ENCODE data around the gene CDC25B.
"Not testable (repeated sequence)": the region's sequence is repeated elsewhere in the genome, so short reads cannot be mapped to it uniquely, and the experiment has no call there.

CDC25B gene

GRCh38 chr20:3786665-3787323 is 9.3 kb upstream of the CDC25B start, which contains the start of gene CENPB:
Gene CENPB, minus strand, starts transcription at chr20:3786740. Its CDS starts 257 bp downstream, at chr20:3786483.
- peak; percentile 79 for DNase-seq

- peak; percentile 23 for DNase-seq
These were observed 8.6 kb upstream of the CDC25B start for GRCh38 chr20:3787324-3788014.

- DNase-seq = no peak
These were observed 7.4 kb upstream of the CDC25B start for GRCh38 chr20:3788685-3789155.

- DNase-seq = not testable (repeated sequence)
These were observed 6.9 kb upstream of the CDC25B start for GRCh38 chr20:3789201-3789600.

GRCh38 chr20:3794168-3794567 is 1.9 kb upstream of the CDC25B start:
- not testable (repeated sequence) for DNase-seq

- no peak for DNase-seq
These were observed 1.2 kb upstream of the CDC25B start for GRCh38 chr20:3794701-3795420.

GRCh38 chr20:3796477-3797225 is 541 bp downstream of the CDC25B start:
- no peak for DNase-seq

GRCh38 chr20:3797226-3797545 is 1.1 kb downstream of the CDC25B start:
- no peak for DNase-seq

GRCh38 chr20:3797592-3798372 is 1.7 kb downstream of the CDC25B start:
- no peak for DNase-seq

GRCh38 chr20:3798373-3798768 is 2.3 kb downstream of the CDC25B start:
- DNase-seq = no peak

GRCh38 chr20:3798908-3799248 is 2.8 kb downstream of the CDC25B start:
- DNase-seq = no peak

GRCh38 chr20:3800256-3800877 is 4.3 kb downstream of the CDC25B start:
- no peak for DNase-seq

GRCh38 chr20:3800878-3801260 is 4.8 kb downstream of the CDC25B start:
- DNase-seq = no peak

- DNase-seq = no peak
These were observed 5.2 kb downstream of the CDC25B start for GRCh38 chr20:3801299-3801698.

- DNase-seq = no peak
These were observed 5.7 kb downstream of the CDC25B start for GRCh38 chr20:3801846-3802245.

- no peak for DNase-seq
These were observed 6.6 kb downstream of the CDC25B start for GRCh38 chr20:3802524-3803239.

GRCh38 chr20:3803289-3803688 is 7.2 kb downstream of the CDC25B start:
- no peak for DNase-seq

- DNase-seq = no peak
These were observed 7.7 kb downstream of the CDC25B start for GRCh38 chr20:3803854-3804253.

- no peak for DNase-seq
These were observed 8.2 kb downstream of the CDC25B start for GRCh38 chr20:3804254-3804751.

GRCh38 chr20:3804781-3805180 is 8.7 kb downstream of the CDC25B start:
- DNase-seq = no peak

- DNase-seq = no peak
These were observed 12.4 kb downstream of the CDC25B start for GRCh38 chr20:3808544-3808943.

Data from fibroblast of upper back skin (primary cell).